K562 (cell line): ENCODE data around the gene HPCAL1. TPM values are rescaled to one million over a fixed set of nuclear protein-coding genes. Genes with fewer than 3 reads are reported as not detected.
A peak's percentile ranks its signal among the peaks of the same experiment; 100 is the strongest.

ENCODE experiments used
- ARID3A ChIP-seq: IDR thresholded peaks from 2 replicates; pipeline ENCODE4 v1.6.1; 2012; ENCODE audit warnings: low read depth, low read length, improper control_type of control experiment, borderline replicate concordance
- ARID4B ChIP-seq: sonication (generic); formaldehyde crosslinking; IDR thresholded peaks from 2 replicates; pipeline ENCODE4 v1.8.0; 2022; ENCODE audit warnings: mild to moderate bottlenecking, missing genetic modification reagents
- CHD2 ChIP-seq: IDR thresholded peaks from 2 replicates; pipeline ENCODE4 v1.6.1; 2011; ENCODE audit warnings: low read depth, low read length
- CREBBP ChIP-seq: IDR thresholded peaks from one replicate; pipeline ENCODE4 v1.6.1; 2012; ENCODE audit warnings: low read depth, mild to moderate bottlenecking, control low read depth, inconsistent platforms, low read length
- CXXC5 ChIP-seq: fragments of 250-450 bp; sonication (Bioruptor Pico); IDR thresholded peaks from 2 replicates; pipeline ENCODE4 v1.8.0; 2022; ENCODE audit warnings: inconsistent platforms, mild to moderate bottlenecking, moderate library complexity
- ETV1 ChIP-seq: fragments of 450-650 bp; conservative IDR thresholded peaks from 2 replicates; pipeline ENCODE4 v1.6.1; 2016; ENCODE audit warnings: missing genetic modification characterization, control low read depth, low read depth, missing compliant biosample characterization
- ETV5 ChIP-seq: sonication (generic); formaldehyde crosslinking; IDR thresholded peaks from 2 replicates; pipeline ENCODE4 v1.4.0; 2020; ENCODE audit warnings: low read depth, mild to moderate bottlenecking, missing genetic modification reagents
- ETV6 ChIP-seq, 3 experiments: fragments of 150-350 bp in 1 of 3; sonication (generic) in 1 of 3; formaldehyde crosslinking in 1 of 3; IDR thresholded peaks; 2 replicates each; pipeline versions ENCODE4 v1.6.1 to v1.8.0; 2014 to 2022; ENCODE audit warnings: borderline replicate concordance in 2 of 3, low read depth in 2 of 3, antibody characterized with exemption in 1 of 3, low read length in 1 of 3, mild to moderate bottlenecking in 1 of 3, missing genetic modification reagents in 1 of 3
- HIVEP1 ChIP-seq: fragments of 250-450 bp; sonication (Bioruptor Pico); IDR thresholded peaks from 2 replicates; pipeline ENCODE4 v1.4.0; 2020; ENCODE audit warnings: mild to moderate bottlenecking
- HNRNPK ChIP-seq: fragments of 200-400 bp; formaldehyde crosslinking; IDR thresholded peaks from one replicate; pipeline ENCODE4 v1.6.1; 2018; ENCODE audit warnings: mild to moderate bottlenecking, low read depth, low read length; ENCODE audit not compliant: poor library complexity, severe bottlenecking
- KLF13 ChIP-seq: fragments of 450-650 bp; IDR thresholded peaks from 2 replicates; pipeline ENCODE4 v1.6.1; 2016; ENCODE audit warnings: missing genetic modification characterization, low read depth, mild to moderate bottlenecking, missing compliant biosample characterization, moderate library complexity, borderline replicate concordance
- MYC ChIP-seq, 2 experiments: fragments of 250-450 bp in 1 of 2; sonication (Bioruptor Pico) in 1 of 2; IDR thresholded peaks; 2 replicates each; pipeline versions ENCODE4 v1.5.1 to v1.6.1; 2012 to 2021; ENCODE audit warnings: low read depth in 2 of 2, borderline replicate concordance in 1 of 2, improper control_type of control experiment in 1 of 2, low read length in 1 of 2, mild to moderate bottlenecking in 1 of 2, moderate library complexity in 1 of 2
- NR2F6 ChIP-seq: fragments of 450-650 bp; formaldehyde crosslinking; IDR thresholded peaks from 2 replicates; pipeline ENCODE4 v1.4.0; 2020; ENCODE audit warnings: mild to moderate bottlenecking
- NRF1 ChIP-seq, 2 experiments: fragments of 450-650 bp; IDR thresholded peaks in 1 of 2; conservative IDR thresholded peaks in 1 of 2; 2 replicates each; pipeline ENCODE4 v1.6.1; 2014; ENCODE audit warnings: mild to moderate bottlenecking in 2 of 2
- SOX6 ChIP-seq: fragments of 450-650 bp; IDR thresholded peaks from 2 replicates; pipeline ENCODE4 v1.6.1; 2014; ENCODE audit warnings: mild to moderate bottlenecking
- USF1 ChIP-seq: sonication (generic); formaldehyde crosslinking; IDR thresholded peaks from 2 replicates; pipeline ENCODE4 v1.9.0; 2022; ENCODE audit warnings: mild to moderate bottlenecking, missing genetic modification reagents
- ZSCAN32 ChIP-seq: fragments of 450-650 bp; formaldehyde crosslinking; IDR thresholded peaks from 2 replicates; pipeline ENCODE4 v1.4.0; 2020; ENCODE audit warnings: mild to moderate bottlenecking, moderate library complexity
- polyA plus RNA-seq, 8 experiments: library from polyadenylated mRNA; depleted of rRNA in 4 of 8; stranded (reverse) in 5 of 8; unstranded in 3 of 8; fragments of >200 nt; fragmentation: Nextera tagmentation in 2 of 8; fragmentation: Illumina TruSeq in 1 of 8; extraction: Ambion mirVana in 2 of 8; extraction: Trizol in 1 of 8; gene quantifications; 2 replicates each; pipeline versions ENCODE4 v1.2.1 to v1.2.3, GENCODE V29; 2011 to 2014; ENCODE audit warnings: inconsistent platforms in 1 of 8, missing spikeins in 1 of 8
- total RNA-seq, 7 experiments: library from RNA; depleted of rRNA in 6 of 7; stranded (reverse); fragments of >200 nt in 6 of 7; fragmentation: Illumina TruSeq in 2 of 7; extraction: Trizol in 2 of 7; gene quantifications; 2 replicates each; pipeline versions ENCODE4 v1.2.1 to v1.2.3, GENCODE V29; 2011 to 2021; ENCODE audit warnings: low replicate concordance in 1 of 7
- TF ChIP-seq, protein P1 (sequence below): sonication (generic); formaldehyde crosslinking; IDR thresholded peaks from 2 replicates; pipeline ENCODE4 v1.8.0; 2022; ENCODE audit warnings: missing genetic modification reagents, mild to moderate bottlenecking, borderline replicate concordance
- TF ChIP-seq, protein P2 (sequence below): fragments of 450-650 bp; IDR thresholded peaks from 2 replicates; pipeline ENCODE4 v1.6.1; 2016; ENCODE audit warnings: missing biosample characterization, missing genetic modification characterization

Gene HPCAL1
- total and polyA plus RNA-seq, 9 of the 15 experiments (the other 6 are each of a cell fraction or from before 2014, with no cell fraction given), result 2.7 to 65.5 (median 23.9) TPM

DNA sequence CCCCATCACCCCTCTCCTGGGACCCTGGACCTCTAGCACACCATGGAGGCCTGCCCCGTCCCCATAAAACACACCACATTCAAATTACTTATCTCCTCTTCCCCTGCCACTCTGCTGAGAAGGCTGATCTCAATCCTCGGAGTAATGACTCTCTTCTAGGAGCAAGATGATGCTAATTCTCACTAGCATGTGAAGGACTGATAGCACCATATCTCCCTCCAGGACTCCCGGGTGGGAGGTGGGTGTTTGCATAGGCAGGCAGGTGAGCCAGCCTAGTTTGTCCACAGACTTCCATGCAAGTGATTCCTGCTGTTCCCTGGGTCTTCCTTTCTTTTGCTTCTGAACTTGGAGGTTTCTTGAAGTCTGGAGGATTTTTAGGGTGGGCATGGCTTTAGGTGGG lies 40.5 kb downstream of the HPCAL1 start (continued):
- no peak for TF ChIP-seq MYC (IDR thresholded peaks at IDR 0.05; ENCODE audit: low read depth, low read length)
- TF ChIP-seq MYC (CRISPR knock-in tag; IDR thresholded peaks at IDR 0.05; ENCODE audit: borderline replicate concordance, low read depth), result no peak
- no peak for TF ChIP-seq ARID3A
- TF ChIP-seq ETV5 (CRISPR knock-in tag), result no peak
- TF ChIP-seq ETV1 (tag), result no peak
- TF ChIP-seq CXXC5 (CRISPR knock-in tag), result peak; percentile 17; the same call in 1 of the 2 replicates
- 0 out of 2 replicates have a peak, but pooled peaks have one; percentile 23 for TF ChIP-seq SOX6
- TF ChIP-seq HIVEP1, result no peak
- no peak for TF ChIP-seq HNRNPK
- TF ChIP-seq NR2F6, result no peak
- TF ChIP-seq NRF1 (conservative IDR thresholded peaks at IDR 0.05 in 1 of 2, IDR thresholded peaks at IDR 0.05 in 1 of 2), result no peak
- TF ChIP-seq ETV6 (IDR thresholded peaks at IDR 0.05; ENCODE audit: borderline replicate concordance in 1 of 2, low read depth in 2 of 2, low read length in 1 of 2), result no peak
- no peak for TF ChIP-seq ETV6 (CRISPR knock-in tag; IDR thresholded peaks at IDR 0.05; ENCODE audit: borderline replicate concordance)
- TF ChIP-seq CHD2, result no peak
- no peak for TF ChIP-seq KLF13
- TF ChIP-seq, protein P1, sequence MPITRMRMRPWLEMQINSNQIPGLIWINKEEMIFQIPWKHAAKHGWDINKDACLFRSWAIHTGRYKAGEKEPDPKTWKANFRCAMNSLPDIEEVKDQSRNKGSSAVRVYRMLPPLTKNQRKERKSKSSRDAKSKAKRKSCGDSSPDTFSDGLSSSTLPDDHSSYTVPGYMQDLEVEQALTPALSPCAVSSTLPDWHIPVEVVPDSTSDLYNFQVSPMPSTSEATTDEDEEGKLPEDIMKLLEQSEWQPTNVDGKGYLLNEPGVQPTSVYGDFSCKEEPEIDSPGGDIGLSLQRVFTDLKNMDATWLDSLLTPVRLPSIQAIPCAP (CRISPR knock-in tag), result no peak
- no peak for TF ChIP-seq ARID4B (CRISPR knock-in tag)
- TF ChIP-seq, protein P2, sequence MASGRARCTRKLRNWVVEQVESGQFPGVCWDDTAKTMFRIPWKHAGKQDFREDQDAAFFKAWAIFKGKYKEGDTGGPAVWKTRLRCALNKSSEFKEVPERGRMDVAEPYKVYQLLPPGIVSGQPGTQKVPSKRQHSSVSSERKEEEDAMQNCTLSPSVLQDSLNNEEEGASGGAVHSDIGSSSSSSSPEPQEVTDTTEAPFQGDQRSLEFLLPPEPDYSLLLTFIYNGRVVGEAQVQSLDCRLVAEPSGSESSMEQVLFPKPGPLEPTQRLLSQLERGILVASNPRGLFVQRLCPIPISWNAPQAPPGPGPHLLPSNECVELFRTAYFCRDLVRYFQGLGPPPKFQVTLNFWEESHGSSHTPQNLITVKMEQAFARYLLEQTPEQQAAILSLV (tag), result no peak
- TF ChIP-seq CREBBP, result no peak
- TF ChIP-seq ZSCAN32 (CRISPR knock-in tag), result no peak
- no peak for TF ChIP-seq USF1 (CRISPR knock-in tag)
